Activated CD8-positive, alpha-beta T cell treated with anti-CD3 and anti-CD28 coated beads for 36 hours (primary cell): ENCODE results near the gene CDH3. TPM values are rescaled to one million over a fixed set of nuclear protein-coding genes. Genes with fewer than 3 reads are reported as not detected.

Source experiments
- ATAC-seq: fragments of 200-7000 bp; cut with Tn5 transposase; one replicate; pipeline ENCODE4 v1.10.0; 2021; ENCODE audit warnings: mild to moderate bottlenecking, moderate library complexity
- CTCF ChIA-PET: fragments of 350-600 bp; sonication (Branson Sonifier 250); formaldehyde crosslinking; loops from one replicate; lab custom pipeline; 2021; ENCODE audit warnings: antibody characterized with exemption; lab: Charles Lee
- POLR2A ChIA-PET: fragments of 350-600 bp; sonication (Branson Sonifier 250); formaldehyde crosslinking; loops from one replicate; lab custom pipeline; 2021; ENCODE audit warnings: antibody characterized with exemption; lab: Charles Lee
- DNase-seq: peaks from one replicate; pipeline ENCODE4 v3.0.0-alpha.2; 2020
- H3K27ac Mint-ChIP-seq: one replicate; pipeline ENCODE4 v1.8.0; 2021; ENCODE audit warnings: mild to moderate bottlenecking, mixed read lengths
- H3K27me3 Mint-ChIP-seq: one replicate; pipeline ENCODE4 v1.8.0; 2021; ENCODE audit warnings: mixed read lengths
- H3K36me3 Mint-ChIP-seq: one replicate; pipeline ENCODE4 v1.8.0; 2021; ENCODE audit warnings: low read depth, mixed read lengths
- H3K4me1 Mint-ChIP-seq: one replicate; pipeline ENCODE4 v1.8.0; 2021; ENCODE audit warnings: low read depth, mixed read lengths
- H3K4me3 Mint-ChIP-seq: one replicate; pipeline ENCODE4 v1.8.0; 2021; ENCODE audit warnings: mild to moderate bottlenecking, moderate library complexity, mixed read lengths
- H3K9me3 Mint-ChIP-seq: one replicate; pipeline ENCODE4 v1.8.0; 2021; ENCODE audit warnings: mixed read lengths
- intact Hi-C: fragments of 100-400 bp; cut with micrococcal nuclease; formaldehyde crosslinking; loops from one replicate; pipeline ENCODE4 v1.10.0; 2022
- total RNA-seq, 2 experiments: library from RNA; stranded (reverse); gene quantifications; one replicate each; pipeline ENCODE4 v1.2.3, GENCODE V29; 2021
- TF ChIP-seq, protein P1 (sequence below): fragments of 200-600 bp; IDR thresholded peaks from one replicate; pipeline ENCODE4 v1.8.0; 2022; ENCODE audit warnings: antibody characterized with exemption, mild to moderate bottlenecking

The CDH3 gene
- total RNA-seq, 2 experiments from 2014 or later: 0.65 to 2.1 TPM

DNA sequence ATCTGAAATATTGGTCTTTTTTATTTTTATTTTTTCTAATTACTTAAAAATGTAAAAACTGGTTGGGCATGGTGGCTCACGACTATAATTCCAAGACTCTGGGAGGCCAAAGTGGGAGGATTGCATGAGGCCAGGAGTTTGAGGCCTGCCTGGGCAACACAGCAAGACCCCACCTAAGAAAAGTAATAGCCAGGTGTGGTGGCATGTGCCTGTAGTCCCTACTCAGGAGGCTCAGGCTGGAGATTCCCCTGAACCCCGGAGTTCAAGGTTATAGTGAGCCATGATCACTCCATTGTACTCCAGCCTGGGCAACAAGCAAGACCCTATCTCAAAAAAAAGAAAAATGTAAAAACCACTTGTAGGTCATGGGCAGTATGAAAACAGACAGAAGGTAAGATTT is 36.8 kb upstream of the CDH3 start:
- intact Hi-C loops: no loop called here
- ChIA-PET POLR2A (no interaction called here), CTCF (no interaction called here)
- ATAC-seq (no peak), DNase-seq (no peak)
- Mint-ChIP-seq H3K27me3 (no peaks in the 10 kb centered on the region), H3K9me3 (peaks cover under 1% of the 10 kb centered on the region), H3K4me1 (no peaks in the 10 kb centered on the region), H3K4me3 (no peak overlapping the region), H3K27ac (no peak overlapping the region), H3K36me3 (no peaks in the 10 kb centered on the region)
- TF ChIP-seq, protein P1, sequence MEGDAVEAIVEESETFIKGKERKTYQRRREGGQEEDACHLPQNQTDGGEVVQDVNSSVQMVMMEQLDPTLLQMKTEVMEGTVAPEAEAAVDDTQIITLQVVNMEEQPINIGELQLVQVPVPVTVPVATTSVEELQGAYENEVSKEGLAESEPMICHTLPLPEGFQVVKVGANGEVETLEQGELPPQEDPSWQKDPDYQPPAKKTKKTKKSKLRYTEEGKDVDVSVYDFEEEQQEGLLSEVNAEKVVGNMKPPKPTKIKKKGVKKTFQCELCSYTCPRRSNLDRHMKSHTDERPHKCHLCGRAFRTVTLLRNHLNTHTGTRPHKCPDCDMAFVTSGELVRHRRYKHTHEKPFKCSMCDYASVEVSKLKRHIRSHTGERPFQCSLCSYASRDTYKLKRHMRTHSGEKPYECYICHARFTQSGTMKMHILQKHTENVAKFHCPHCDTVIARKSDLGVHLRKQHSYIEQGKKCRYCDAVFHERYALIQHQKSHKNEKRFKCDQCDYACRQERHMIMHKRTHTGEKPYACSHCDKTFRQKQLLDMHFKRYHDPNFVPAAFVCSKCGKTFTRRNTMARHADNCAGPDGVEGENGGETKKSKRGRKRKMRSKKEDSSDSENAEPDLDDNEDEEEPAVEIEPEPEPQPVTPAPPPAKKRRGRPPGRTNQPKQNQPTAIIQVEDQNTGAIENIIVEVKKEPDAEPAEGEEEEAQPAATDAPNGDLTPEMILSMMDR: no peak

DNA sequence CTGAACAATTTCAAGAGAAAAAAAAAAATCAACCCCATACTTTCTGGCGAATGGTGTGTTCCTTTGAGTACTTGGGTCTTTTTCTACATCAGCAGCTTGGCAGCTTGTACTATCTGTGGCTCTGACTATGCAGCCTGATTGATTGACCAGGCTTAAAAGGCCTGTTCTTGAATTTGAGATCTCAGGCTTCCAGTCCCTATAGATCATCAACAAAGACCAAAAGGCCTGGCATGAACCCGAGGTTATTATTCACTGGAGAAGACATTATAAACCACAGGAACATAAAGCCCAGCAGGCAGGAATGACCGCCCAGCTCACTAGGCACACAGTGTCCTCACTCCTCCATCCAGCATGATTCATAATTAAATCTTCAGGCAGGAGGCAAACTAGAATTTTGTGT is 32.1 kb upstream of the CDH3 start:
- TF ChIP-seq, protein P1: no peak
- POLR2A ChIA-PET: no interaction called here
- DNase-seq (no peak), ATAC-seq (no peak)
- Mint-ChIP-seq H3K4me3 (no peak overlapping the region), H3K27ac (no peak overlapping the region), H3K36me3 (no peaks in the 10 kb centered on the region), H3K27me3 (no peaks in the 10 kb centered on the region), H3K4me1 (no peaks in the 10 kb centered on the region), H3K9me3 (peaks cover 7% of the 10 kb centered on the region)
- intact Hi-C loops: no loop called here
- CTCF ChIA-PET: interaction anchor here (0.6 to 2.5 kb wide), 2 partner anchors 22 to 110 kb away, joined by 3 to 9 read pairs; no protein-coding TSS in a partner anchor

DNA sequence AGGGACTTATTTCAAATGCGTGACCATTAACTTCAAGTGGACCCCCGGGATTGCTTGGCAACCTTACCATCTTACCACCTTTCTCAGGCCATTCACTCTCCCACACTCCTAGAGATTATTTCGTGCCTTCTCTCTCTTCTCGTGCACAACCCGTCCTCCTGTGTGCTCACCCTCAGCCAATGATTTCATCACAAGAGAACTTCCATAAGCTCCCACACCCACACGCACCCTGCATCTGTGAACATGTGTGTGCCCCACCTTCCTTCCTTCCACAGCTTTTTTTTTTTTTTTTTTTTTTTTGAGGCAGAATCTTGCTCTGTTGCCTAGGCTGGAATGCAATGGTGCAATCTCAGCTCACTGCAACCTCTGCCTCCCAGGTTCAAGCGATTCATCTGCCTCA is 27.4 kb upstream of the CDH3 start:
- Mint-ChIP-seq H3K27ac (no peak overlapping the region), H3K4me1 (no peaks in the 10 kb centered on the region), H3K4me3 (no peak overlapping the region), H3K27me3 (no peaks in the 10 kb centered on the region), H3K9me3 (peaks cover 7% of the 10 kb centered on the region), H3K36me3 (no peaks in the 10 kb centered on the region)
- intact Hi-C loops: no loop called here
- no peak for DNase-seq
- TF ChIP-seq, protein P1: no peak
- CTCF ChIA-PET: interaction anchor here (0.6 kb wide), 1 partner anchor 506 kb away, joined by 3 read pairs; no protein-coding TSS in a partner anchor
- POLR2A ChIA-PET: no interaction called here
- ATAC-seq: no peak

DNA sequence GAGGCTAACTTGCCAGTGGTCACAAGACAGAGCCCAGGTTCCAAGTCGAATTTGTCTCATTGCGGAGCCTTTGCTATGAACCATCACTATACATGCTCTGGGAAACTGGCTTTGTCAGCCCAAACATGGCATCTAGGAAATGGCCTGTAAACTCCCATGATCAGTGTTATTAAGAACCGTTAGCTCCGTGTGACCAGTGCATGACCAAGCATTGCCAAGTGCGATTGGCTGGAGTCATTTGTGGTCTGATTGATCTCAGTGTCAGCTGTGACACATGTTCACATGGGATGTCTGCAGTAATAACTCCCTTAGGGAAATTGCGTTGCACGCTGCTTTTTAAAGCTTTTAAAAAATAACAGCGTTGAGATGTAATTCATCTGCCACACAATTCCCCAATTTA is 18.6 kb upstream of the CDH3 start:
- ChIA-PET POLR2A (no interaction called here), CTCF (interaction anchor here (1.0 to 1.7 kb wide), 2 partner anchors 36 to 98 kb away, joined by 4 to 7 read pairs; no protein-coding TSS in a partner anchor)
- H3K27me3 Mint-ChIP-seq: peaks cover 8% of the 10 kb centered on the region
- intact Hi-C loops: no loop called here
- DNase-seq: no peak
- H3K36me3 Mint-ChIP-seq: no peaks in the 10 kb centered on the region
- no peak overlapping the region for H3K4me3 Mint-ChIP-seq
- no peak for ATAC-seq
- no peak overlapping the region for H3K27ac Mint-ChIP-seq
- H3K9me3 Mint-ChIP-seq: peaks cover 2% of the 10 kb centered on the region
- no peaks in the 10 kb centered on the region for H3K4me1 Mint-ChIP-seq
- TF ChIP-seq, protein P1: no peak

DNA sequence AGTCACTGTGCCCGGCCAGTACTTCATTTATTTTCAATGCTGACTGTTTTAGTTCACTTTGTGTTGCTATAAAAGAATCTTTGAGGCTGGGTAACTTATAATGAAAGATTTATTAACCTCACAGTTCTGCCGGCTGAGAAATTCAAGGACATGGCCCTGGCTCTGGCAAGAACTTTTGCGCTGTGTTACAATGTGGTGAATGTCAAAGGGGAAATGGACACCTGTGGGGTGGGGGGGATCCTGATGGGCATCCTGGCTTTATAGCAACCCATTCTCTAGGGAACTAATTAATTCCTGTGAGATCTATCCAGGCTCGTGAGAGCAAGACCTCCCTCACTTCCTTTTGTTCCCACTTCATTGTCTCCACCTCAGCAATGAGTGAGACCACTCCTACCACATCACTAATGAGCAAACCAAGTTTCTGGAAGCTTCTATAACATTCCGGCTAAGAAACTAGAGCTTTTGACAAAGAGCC is 17.1 kb upstream of the CDH3 start:
- ChIA-PET CTCF (no interaction called here), POLR2A (no interaction called here)
- TF ChIP-seq, protein P1: no peak
- ATAC-seq (no peak), DNase-seq (no peak)
- Mint-ChIP-seq H3K4me3 (no peak overlapping the region), H3K9me3 (no peaks in the 10 kb centered on the region), H3K27me3 (peaks cover 8% of the 10 kb centered on the region), H3K4me1 (no peaks in the 10 kb centered on the region), H3K27ac (no peak overlapping the region), H3K36me3 (no peaks in the 10 kb centered on the region)
- intact Hi-C loops: no loop called here
